HepG2 (cell line): Measurements from ENCODE around the gene OR1S2. TPM values are rescaled to one million over a fixed set of nuclear protein-coding genes. Genes with fewer than 3 reads are reported as not detected.

ENCODE experiments used
- ATAC-seq: fragments of 200-7000 bp; cut with Tn5 transposase; 3 replicates; pipeline ENCODE4 v1.9.1; 2020; ENCODE audit warnings: mild to moderate bottlenecking, moderate library complexity
- BruUV-seq: library from RNA; stranded (reverse); fragments of 400-500 nt; replicated peaks from 2 replicates; lab custom pipeline; 2021; lab: Mats Ljungman, UMichigan
- CTCF ChIA-PET: fragments of 300-600 bp; formaldehyde crosslinking; extraction: SDS; loops from one replicate; lab custom pipeline; 2021; ENCODE audit warnings: low total read pairs, inconsistent platforms, low intra/inter-chr PET ratio; lab: Yijun Ruan, JAX
- POLR2A ChIA-PET: fragments of 350-600 bp; sonication (Branson Sonifier 250); formaldehyde crosslinking; loops from one replicate; lab custom pipeline; 2020; ENCODE audit warnings: antibody characterized with exemption, inconsistent platforms; lab: Yijun Ruan, JAX
- DNase-seq: peaks from one replicate; pipeline ENCODE4 v3.0.0-alpha.2; 2015; ENCODE audit warnings: low spot score
- FAIRE-seq: peaks from 3 replicates; lab custom pipeline; 2011; peaks lifted over from hg19 to GRCh38; lab: Jason Lieb, UNC
- H2AFZ ChIP-seq: one replicate; pipeline ENCODE4 v1.6.1; 2011; ENCODE audit warnings: low read length, inconsistent platforms
- H3K27ac ChIP-seq: fragments of 300-600 bp; 3 replicates; pipeline ENCODE4 v1.8.0; 2011; ENCODE audit warnings: mixed run types, mild to moderate bottlenecking, mixed read lengths, low read length, inconsistent platforms; ENCODE audit not compliant: insufficient read depth; ENCODE audit errors: extremely low read length
- H3K27me3 ChIP-seq, 2 experiments: fragments of 200-600 bp in 1 of 2; 2 replicates in 1 of 2; 3 replicates in 1 of 2; pipeline versions ENCODE4 v1.6.0 to v1.8.0; 2011; ENCODE audit warnings: low read length in 2 of 2, mild to moderate bottlenecking in 2 of 2, moderate library complexity in 2 of 2, inconsistent platforms in 1 of 2; ENCODE audit not compliant: insufficient read depth in 2 of 2, control insufficient read depth in 1 of 2
- H3K36me3 ChIP-seq, 2 experiments: fragments of 200-600 bp in 1 of 2; replicated peaks in 1 of 2; 2 replicates in 1 of 2; 3 replicates in 1 of 2; pipeline versions ENCODE4 v1.5.1 to v1.8.0; 2011; ENCODE audit warnings: low read length in 2 of 2, inconsistent platforms in 1 of 2; ENCODE audit not compliant: insufficient read depth in 2 of 2, control insufficient read depth in 1 of 2
- H3K4me1 ChIP-seq: 2 replicates; pipeline ENCODE4 v1.5.1; 2012; ENCODE audit warnings: low read length, inconsistent platforms; ENCODE audit not compliant: insufficient read depth
- H3K4me2 ChIP-seq: 2 replicates; pipeline ENCODE4 v1.6.0; 2011; ENCODE audit warnings: low read depth, low read length, inconsistent platforms
- H3K4me3 ChIP-seq, 3 experiments: fragments of 200-600 bp in 1 of 3; sonication (generic), shearing (Covaris generic) in 1 of 3; replicated peaks in 1 of 3; 2 replicates each; pipeline ENCODE4 v1.5.1; 2011 to 2016; ENCODE audit warnings: low read length in 3 of 3, inconsistent platforms in 2 of 3, low read depth in 2 of 3, mild to moderate bottlenecking in 2 of 3, control low read depth in 1 of 3, mixed read lengths in 1 of 3; ENCODE audit not compliant: insufficient read depth in 1 of 3
- H3K79me2 ChIP-seq: one replicate; pipeline ENCODE4 v1.6.1; 2011; ENCODE audit warnings: low read length, inconsistent platforms; ENCODE audit not compliant: insufficient read depth
- H3K9ac ChIP-seq: 2 replicates; pipeline ENCODE4 v1.6.0; 2011; ENCODE audit warnings: mild to moderate bottlenecking, low read depth, low read length, inconsistent platforms; ENCODE audit not compliant: insufficient read depth
- H3K9me3 ChIP-seq: 2 replicates; pipeline ENCODE4 v1.5.1; 2012; ENCODE audit warnings: mild to moderate bottlenecking, low read length
- H4K20me1 ChIP-seq: 2 replicates; pipeline ENCODE4 v1.6.0; 2011; ENCODE audit warnings: inconsistent platforms, mild to moderate bottlenecking, low read length, moderate library complexity; ENCODE audit not compliant: insufficient read depth
- MAFF ChIP-seq: IDR thresholded peaks from 2 replicates; pipeline ENCODE4 v1.6.1; 2011; ENCODE audit warnings: low read depth, low read length, improper control_type of control experiment
- MAFK ChIP-seq, 2 experiments: IDR thresholded peaks in 1 of 2; conservative IDR thresholded peaks in 1 of 2; 2 replicates each; pipeline ENCODE4 v1.6.1; 2011; ENCODE audit warnings: improper control_type of control experiment in 2 of 2, low read length in 2 of 2
- NFE2L2 ChIP-seq: fragments of 150-350 bp; IDR thresholded peaks from 2 replicates; pipeline ENCODE4 v1.6.1; 2014; ENCODE audit warnings: low read length
- WGBS: methylation state at CpG from one replicate; pipeline ENCODE4 v1.1.6; 2017; ENCODE audit warnings: low lambda C conversion rate; 5-methylcytosine and 5-hydroxymethylcytosine counted together
- in situ Hi-C: cut with HindIII; loops from 2 replicates; pipeline ENCODE4 v1.10.0; 2017; ENCODE audit warnings: low pct_unique_long_range_greater_than_20kb; ENCODE audit not compliant: extremely low pct_ligation_motif_present
- intact Hi-C: fragments of 100-400 bp; cut with micrococcal nuclease; formaldehyde crosslinking; loops from one replicate; pipeline ENCODE4 v1.10.0; 2022; ENCODE audit not compliant: unreplicated experiment
- polyA plus RNA-seq, 8 experiments: library from polyadenylated mRNA; depleted of rRNA in 3 of 8; stranded (reverse) in 7 of 8; unstranded in 1 of 8; fragments of >200 nt; fragmentation: Illumina TruSeq in 4 of 8; extraction: Trizol in 4 of 8; gene quantifications; 2 replicates each; pipeline versions ENCODE4 v1.2.1 to v1.2.3, GENCODE V29; 2011 to 2016; ENCODE audit warnings: low read depth in 4 of 8, missing spikeins in 1 of 8, mixed read lengths in 1 of 8; ENCODE audit not compliant: insufficient read depth in 1 of 8
- total RNA-seq, 5 experiments: library from RNA; depleted of rRNA; stranded (reverse); fragments of >200 nt; fragmentation: Illumina TruSeq; extraction: Trizol; gene quantifications; 2 replicates each; pipeline ENCODE4 v1.2.3, GENCODE V29; 2016; ENCODE audit warnings: low read depth in 1 of 5
- TF ChIP-seq, protein P1 (sequence below): sonication (generic); formaldehyde crosslinking; IDR thresholded peaks from 2 replicates; pipeline ENCODE4 v1.5.1; 2020; ENCODE audit warnings: mild to moderate bottlenecking, missing genetic modification reagents, borderline replicate concordance

OR1S2 gene
- total and polyA plus RNA-seq, 2 of the 13 experiments (the other 11 are each of a cell fraction or from before 2014, with no cell fraction given), result not detected

- H3K4me1 ChIP-seq, result no peaks in the 10 kb centered on the region
- no peak overlapping the region for H3K9ac ChIP-seq
- no peak overlapping the region for H3K27ac ChIP-seq
- TF ChIP-seq NFE2L2, result peak; percentile 42; the same call in 1 of the 2 replicates
- TF ChIP-seq, protein P1, sequence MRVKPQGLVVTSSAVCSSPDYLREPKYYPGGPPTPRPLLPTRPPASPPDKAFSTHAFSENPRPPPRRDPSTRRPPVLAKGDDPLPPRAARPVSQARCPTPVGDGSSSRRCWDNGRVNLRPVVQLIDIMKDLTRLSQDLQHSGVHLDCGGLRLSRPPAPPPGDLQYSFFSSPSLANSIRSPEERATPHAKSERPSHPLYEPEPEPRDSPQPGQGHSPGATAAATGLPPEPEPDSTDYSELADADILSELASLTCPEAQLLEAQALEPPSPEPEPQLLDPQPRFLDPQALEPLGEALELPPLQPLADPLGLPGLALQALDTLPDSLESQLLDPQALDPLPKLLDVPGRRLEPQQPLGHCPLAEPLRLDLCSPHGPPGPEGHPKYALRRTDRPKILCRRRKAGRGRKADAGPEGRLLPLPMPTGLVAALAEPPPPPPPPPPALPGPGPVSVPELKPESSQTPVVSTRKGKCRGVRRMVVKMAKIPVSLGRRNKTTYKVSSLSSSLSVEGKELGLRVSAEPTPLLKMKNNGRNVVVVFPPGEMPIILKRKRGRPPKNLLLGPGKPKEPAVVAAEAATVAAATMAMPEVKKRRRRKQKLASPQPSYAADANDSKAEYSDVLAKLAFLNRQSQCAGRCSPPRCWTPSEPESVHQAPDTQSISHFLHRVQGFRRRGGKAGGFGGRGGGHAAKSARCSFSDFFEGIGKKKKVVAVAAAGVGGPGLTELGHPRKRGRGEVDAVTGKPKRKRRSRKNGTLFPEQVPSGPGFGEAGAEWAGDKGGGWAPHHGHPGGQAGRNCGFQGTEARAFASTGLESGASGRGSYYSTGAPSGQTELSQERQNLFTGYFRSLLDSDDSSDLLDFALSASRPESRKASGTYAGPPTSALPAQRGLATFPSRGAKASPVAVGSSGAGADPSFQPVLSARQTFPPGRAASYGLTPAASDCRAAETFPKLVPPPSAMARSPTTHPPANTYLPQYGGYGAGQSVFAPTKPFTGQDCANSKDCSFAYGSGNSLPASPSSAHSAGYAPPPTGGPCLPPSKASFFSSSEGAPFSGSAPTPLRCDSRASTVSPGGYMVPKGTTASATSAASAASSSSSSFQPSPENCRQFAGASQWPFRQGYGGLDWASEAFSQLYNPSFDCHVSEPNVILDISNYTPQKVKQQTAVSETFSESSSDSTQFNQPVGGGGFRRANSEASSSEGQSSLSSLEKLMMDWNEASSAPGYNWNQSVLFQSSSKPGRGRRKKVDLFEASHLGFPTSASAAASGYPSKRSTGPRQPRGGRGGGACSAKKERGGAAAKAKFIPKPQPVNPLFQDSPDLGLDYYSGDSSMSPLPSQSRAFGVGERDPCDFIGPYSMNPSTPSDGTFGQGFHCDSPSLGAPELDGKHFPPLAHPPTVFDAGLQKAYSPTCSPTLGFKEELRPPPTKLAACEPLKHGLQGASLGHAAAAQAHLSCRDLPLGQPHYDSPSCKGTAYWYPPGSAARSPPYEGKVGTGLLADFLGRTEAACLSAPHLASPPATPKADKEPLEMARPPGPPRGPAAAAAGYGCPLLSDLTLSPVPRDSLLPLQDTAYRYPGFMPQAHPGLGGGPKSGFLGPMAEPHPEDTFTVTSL (CRISPR knock-in tag), result no peak
- TF ChIP-seq MAFF, result peak; percentile 57; the same call in 1 of the 2 replicates
- TF ChIP-seq MAFK (conservative IDR thresholded peaks at IDR 0.05 in 1 of 2, IDR thresholded peaks at IDR 0.05 in 1 of 2; ENCODE audit: low read length in 2 of 2), result peak; percentile 22 to 70; a peak in 3 of 4 replicates
- TF ChIP-seq, all 625 proteins: peak for 3
- Histone ChIP-seq H3K4me2 (no peak overlapping the region), H3K4me3 (no peak overlapping the region), H3K27me3 (no peaks in the 10 kb centered on the region), H3K79me2 (no peaks in the 10 kb centered on the region), H4K20me1 (no peaks in the 10 kb centered on the region), H3K36me3 (no peaks in the 10 kb centered on the region), H2AFZ (no peak overlapping the region), H3K9me3 (peaks cover 20% of the 10 kb centered on the region)
- ChIA-PET POLR2A (no interaction called here), CTCF (no interaction called here)
- DNase-seq (no peak), ATAC-seq (no peak), FAIRE-seq (no peak)
- WGBS, result 84% methylated on average over 2 of the region's 2 CpGs
- in situ Hi-C loops (no loop called here), intact Hi-C loops (no loop called here)
- BruUV-seq, result no TSS peak
These were observed 8.0 kb downstream of the OR1S2 start for GRCh38 chr11:58195939-58196338.
